Kidney capillary endothelial cell (primary cell): ENCODE measurements around the gene ASH1L.
A peak's percentile ranks its signal among the peaks of the same experiment; 100 is the strongest.
"Not testable (repeated sequence)": the region's sequence is repeated elsewhere in the genome, so short reads cannot be mapped to it uniquely, and the experiment has no call there.

Source experiments
- DNase-seq: peaks from one replicate; pipeline ENCODE4 v3.0.0-alpha.2; 2018; ENCODE audit warnings: low spot score

The ASH1L gene

DNA sequence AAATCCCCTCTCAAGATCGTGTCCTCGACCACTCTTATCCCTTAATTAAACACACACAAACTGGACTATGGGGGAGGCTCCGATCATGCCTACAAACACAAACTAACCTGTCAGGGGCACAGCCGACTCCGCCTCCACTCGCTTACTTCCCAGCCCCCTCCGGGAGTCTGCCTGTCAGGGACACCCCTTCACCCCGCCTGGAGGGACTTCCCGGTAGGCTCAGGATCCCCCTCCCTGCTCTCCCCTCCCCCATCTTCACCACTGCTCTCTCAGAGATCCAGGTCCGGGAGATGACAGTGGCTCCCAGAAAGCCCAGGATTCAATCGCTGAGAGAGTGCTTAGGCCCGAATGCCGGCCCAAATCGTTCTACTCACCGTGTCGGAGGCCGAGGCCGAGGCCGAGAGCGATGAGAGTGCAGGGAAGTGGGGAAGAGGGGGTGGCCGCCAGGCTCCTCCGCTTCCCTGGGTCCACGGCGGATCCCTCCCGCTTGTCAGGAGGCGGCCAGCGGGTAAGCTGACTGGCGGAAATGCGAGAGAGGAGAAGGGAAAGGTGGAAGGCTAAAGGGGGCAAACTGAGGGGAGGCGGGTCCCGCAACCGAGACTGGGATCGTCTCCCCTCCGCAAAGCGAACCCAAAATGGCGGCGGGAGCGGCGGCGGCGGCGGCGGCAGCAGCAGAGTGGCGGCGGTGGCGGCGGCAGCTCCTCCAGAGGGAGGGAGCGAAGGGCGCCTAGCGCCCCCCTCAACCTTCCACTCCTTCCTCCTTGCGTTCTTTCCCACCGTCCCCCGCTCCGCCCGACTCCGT, 623 bp downstream of the ASH1L start:
- peak; percentile 15 for DNase-seq

GRCh38 chr1:155555915-155556314, 6.7 kb downstream of the ASH1L start:
- DNase-seq: no peak

- DNase-seq: no peak
Observed at GRCh38 chr1:155553349-155553748, 9.3 kb downstream of the ASH1L start.

- DNase-seq: no peak
Observed at GRCh38 chr1:155548706-155549105, 13.9 kb downstream of the ASH1L start.

GRCh38 chr1:155540000-155540874, 22.4 kb downstream of the ASH1L start:
- no peak for DNase-seq

DNA sequence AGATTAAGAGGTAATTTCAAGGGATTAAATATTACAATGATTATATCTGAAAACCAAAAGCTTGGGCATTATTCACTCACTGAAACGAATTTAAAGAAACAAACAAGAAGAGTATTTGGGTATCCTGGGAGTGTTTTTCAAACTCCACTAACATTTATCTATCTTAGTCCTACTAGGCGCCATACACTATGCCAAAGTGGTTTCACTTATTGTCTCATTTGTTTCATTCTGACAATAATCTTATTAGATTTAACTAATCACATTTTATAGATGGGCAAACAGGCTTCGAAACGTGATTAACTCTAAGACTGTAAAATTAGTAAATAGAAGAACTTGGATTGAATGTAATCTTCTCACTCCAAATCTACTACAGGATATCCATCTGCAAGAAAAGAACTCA, 25.4 kb downstream of the ASH1L start:
- DNase-seq: no peak

DNA sequence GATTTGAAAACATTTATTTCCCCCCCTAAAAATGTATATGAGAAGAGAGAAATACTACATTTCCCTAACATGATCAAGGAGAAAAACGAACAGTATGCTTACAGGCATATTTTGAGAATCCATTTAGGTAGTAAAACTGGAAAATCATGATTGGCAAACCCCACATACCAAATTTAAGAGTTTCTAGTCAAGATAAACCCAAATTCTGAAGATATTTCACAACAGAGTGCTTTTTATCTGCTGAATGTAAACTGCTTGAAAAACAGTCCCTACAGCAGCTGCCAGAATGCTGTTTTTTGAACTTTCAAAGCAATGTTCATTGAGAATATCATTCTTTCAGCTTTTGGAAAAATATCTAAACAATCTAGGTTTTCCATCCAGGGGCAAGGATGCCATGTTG, 31.0 kb downstream of the ASH1L start:
- no peak for DNase-seq

- no peak for DNase-seq
Observed at GRCh38 chr1:155529929-155530328, 32.7 kb downstream of the ASH1L start.

GRCh38 chr1:155529109-155529508, 33.5 kb downstream of the ASH1L start:
- no peak for DNase-seq

DNA sequence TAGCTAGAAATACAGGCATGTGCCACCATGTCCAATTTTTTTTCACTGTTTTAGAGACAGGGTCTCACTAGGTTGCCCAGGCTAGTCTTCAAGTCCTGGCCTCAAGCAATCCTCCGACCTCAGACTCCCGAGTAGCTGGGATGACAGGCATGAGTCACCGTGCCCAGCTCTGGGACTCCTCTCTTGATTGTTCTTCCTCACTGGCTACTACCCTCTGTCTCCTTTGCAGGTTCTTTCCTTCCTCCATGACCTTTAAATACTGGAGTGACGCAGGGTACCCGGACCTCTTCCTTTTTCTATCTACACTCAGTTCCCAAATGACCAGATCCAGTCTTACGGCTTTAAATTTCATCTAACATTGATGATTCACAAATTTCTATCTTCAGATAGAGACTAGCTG, 34.9 kb downstream of the ASH1L start:
- no peak for DNase-seq

DNA sequence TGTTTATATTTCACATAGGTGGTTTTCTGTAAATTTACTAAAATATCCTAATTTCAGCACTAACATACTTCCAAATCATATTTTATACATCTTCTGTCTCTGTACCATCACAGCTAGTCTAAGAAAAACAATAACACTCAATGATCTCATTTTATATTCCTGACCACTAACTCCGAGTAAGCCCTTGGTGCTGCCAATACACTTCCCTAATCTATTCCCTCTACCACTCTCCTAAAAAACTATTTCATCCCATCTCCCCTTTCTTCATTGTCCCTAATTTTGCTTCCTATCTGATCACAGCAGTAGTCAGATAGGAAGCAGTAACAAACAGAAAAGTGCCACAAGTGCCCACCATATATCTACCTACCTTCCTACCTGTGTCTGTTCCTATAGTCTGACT, 36.2 kb downstream of the ASH1L start:
- DNase-seq: no peak

- no peak for DNase-seq
Observed at GRCh38 chr1:155522069-155522468, 40.5 kb downstream of the ASH1L start.

DNA sequence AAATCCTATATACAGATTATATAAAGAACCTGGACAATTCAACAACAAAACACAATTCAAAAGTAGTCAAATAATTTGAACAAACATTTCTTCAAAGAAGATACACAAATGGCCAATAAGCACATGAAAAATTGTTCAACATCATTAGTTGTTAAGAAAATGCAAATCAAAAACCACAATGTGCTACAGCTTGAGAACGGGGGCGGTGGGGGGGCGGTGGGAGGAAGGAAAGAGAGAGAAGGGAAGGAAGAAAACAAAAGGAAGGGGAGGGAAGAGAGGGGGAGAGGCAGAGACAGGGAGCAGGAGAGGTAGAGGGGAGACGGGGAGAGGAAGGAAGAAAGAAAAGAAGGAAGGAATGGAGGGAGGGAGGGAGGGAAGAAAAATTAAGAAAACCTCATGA, 44.1 kb downstream of the ASH1L start:
- DNase-seq: no peak

GRCh38 chr1:155514582-155515187, 47.9 kb downstream of the ASH1L start:
- no peak for DNase-seq

- no peak for DNase-seq
Observed at GRCh38 chr1:155513300-155513916, 49.2 kb downstream of the ASH1L start.

- not testable (repeated sequence) for DNase-seq
Observed at GRCh38 chr1:155511385-155511784, 51.2 kb downstream of the ASH1L start.

DNA sequence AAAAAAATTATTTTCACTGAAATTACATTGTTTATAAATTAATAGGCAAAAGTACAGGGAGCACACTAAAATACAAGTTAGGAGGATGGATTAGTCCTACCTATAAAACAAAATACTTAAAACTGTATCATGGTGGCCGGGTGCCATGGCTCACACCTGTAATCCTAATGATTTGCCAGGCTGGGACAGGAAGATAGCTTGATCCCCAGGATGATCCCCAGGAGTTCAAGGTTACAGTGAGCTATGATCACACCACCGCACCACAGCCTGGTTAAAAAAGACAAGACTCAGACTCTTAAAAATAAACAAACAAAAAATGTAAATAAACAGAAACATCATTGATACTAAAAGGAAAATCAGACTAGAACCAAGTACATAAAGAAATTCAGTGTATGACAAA, 53.5 kb downstream of the ASH1L start:
- no peak for DNase-seq

GRCh38 chr1:155507945-155508344, 54.7 kb downstream of the ASH1L start:
- no peak for DNase-seq

GRCh38 chr1:155505963-155506362, 56.6 kb downstream of the ASH1L start:
- DNase-seq: not testable (repeated sequence)

DNA sequence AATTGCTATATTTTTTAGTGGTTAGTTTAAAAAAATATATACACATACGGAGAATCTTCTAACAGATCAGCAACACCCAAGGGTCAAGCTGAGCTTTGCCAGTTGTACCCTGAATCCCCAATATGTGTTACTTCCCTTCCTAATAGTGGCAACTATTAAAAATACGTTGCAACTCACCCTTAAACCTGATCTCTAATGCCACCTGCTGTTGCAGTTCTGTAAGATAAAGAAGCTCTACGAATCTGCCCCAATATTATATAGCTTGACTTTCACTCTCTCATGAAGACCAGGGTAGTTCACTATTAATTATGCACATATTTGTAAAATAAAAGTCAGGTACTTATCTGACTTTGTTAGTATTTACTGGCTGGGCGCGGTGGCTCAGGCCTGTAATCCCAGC, 58.4 kb downstream of the ASH1L start:
- peak; percentile 12 for DNase-seq

GRCh38 chr1:155499953-155500639, 62.5 kb downstream of the ASH1L start:
- no peak for DNase-seq

DNA sequence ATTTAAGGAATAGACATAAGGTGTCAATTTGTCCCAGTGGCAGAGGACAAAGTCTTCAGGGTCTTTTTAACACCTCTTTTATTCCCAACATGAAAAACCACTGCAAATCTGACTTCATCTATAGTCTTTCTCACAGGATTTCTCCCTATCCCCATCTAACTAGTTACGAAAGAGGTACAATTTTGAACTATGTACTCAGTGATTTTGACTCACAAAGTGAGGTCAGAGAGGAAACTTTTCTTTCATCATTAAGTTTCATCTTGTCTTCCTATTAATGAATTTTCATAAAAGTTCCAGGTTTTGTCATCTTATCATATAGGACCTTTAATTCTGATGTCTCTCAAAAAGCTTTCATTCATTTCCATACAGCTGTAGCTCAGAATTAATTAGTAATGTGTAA, 63.3 kb downstream of the ASH1L start:
- no peak for DNase-seq
